Activated CD4-positive, alpha-beta T cell treated with anti-CD3 and anti-CD28 coated beads for 48 hours (primary cell): ENCODE measurements around the gene COL9A2.
A peak's percentile ranks its signal among the peaks of the same experiment; 100 is the strongest.

Experiments
- DNase-seq: peaks from one replicate; pipeline ENCODE4 v3.0.0-alpha.2; 2020

The COL9A2 gene

DNA sequence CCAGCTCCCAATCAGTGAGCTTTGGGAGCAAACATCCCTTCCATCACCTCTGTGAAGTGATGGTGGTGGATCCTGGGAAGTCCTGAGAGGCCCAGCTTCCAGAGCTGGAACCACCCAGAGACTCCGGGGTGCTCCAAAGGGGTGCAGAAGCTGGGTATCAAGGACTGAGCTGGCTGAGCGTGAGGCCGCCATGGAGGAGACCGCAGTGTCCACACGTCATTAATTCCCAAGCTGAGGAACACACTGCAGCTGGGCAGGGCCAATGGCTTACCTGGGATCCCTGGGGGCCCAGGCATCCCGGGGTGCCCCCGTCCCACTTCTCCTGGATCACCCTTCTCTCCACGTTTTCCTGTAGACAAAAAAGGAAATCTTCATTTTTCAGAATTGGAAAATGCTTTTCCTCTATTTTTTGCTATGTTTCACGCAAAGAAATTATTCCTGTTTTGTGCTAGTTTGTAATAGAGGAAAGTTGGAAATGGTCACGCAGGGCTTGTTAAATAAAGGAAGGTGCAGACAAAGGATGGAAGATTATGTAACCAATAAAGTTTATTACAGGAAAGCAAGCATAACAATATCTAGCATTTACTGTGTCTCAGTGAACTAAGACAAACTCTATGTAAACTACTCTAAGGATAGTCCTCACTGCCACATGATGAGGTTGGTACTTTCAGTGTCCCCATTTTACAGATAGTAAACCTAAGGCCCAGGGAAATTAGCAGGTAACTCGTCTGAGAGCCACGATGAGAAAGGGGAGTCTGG lies 15.4 kb downstream of the COL9A2 start:
- no peak for DNase-seq

DNA sequence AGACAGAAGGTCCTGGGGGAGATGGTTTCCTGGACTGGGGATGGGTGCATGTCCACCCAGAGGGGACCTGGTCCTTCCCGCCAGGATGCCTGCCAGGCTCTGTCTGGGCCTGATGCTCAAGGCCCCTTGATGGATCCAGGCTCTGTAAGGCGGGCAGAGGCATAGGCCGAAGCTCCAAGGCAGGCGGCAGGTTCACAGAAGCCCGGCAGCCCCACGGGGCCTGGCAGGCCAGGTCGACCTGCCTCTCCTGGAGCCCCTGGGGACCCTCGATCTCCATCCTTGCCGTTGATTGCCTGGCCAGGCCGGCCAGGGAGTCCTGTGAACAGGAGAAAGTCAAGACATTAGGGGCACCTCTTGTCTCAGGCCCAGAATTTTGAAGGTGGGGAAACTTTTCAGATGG lies 16.0 kb downstream of the COL9A2 start:
- DNase-seq: no peak

DNA sequence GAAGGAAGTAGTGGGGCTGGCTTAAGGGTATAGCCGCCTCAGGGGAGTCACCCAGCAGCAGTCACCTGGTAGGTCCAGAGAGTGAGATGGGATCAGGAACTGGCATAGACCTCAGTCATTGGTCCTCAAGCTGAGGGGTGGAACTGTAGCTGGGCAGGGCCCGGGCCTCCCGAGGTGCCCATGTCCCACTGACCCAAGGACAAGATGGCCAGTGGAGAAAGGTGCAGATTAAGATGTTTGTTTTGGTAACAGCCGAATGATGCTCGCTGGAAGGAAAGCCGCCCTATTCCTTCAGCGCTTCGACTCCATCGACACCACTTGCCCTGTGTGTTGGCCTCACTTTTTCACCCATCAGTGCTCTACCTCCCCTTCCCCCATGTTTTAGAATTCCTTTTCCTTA lies 16.4 kb downstream of the COL9A2 start:
- no peak for DNase-seq

DNA sequence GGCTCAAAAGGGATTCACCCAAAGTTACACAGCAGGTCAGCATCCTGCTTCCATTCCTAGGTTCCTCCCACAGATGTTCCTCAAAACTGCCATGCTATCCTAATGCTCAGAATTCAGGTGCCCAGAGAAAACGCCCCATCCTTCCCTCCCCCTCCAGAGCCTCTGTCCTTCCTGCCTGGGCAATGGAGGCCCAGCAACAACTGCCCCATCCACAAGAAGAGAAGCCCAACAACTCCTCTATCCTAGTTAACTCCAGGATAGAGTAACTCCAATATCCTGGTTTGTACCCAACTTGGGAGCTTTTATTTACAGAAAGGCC lies 16.9 kb downstream of the COL9A2 start:
- DNase-seq: no peak

DNA sequence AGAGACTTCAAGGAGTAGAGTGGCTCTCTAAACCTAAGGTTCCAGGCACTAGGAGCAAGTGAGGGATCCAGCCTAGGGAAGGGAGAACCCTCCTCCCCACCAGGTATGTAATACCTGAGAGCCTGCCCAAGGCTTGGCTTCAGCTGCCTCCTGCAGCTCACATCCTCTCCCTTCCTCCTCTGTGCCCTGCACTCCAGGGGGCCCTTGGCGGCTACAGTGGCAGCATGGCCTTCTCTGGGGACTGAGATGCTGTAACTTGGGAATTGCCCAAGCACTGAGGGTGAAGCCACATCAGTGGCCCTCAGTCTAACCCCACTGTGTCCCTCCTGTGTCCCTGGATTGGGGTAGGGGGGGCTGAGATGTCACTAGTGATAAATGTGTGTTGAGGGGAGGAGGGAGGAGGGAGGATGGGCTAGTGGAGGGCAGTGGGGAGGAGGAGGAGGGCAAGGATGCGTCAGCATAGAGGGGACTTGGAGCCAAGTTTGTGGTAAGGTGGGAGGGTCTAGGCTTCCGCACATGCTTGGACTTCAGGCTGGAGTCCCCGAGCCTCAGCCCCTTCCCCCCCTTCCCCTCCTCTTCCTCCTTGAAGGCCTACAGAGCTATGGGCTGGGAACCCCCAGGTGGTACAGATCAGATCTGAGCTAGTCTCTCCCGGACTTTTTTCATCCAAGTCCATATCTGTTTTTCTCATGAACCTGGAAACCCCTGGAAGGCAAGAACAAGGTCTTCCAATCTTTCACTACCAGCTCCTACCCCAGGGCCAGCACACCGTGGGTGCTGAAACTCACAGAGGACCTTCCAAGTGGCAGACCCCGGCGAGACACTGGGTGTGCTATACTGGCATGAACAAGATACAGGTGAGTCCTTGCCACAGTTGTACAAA lies 17.5 kb downstream of the COL9A2 start:
- no peak for DNase-seq

DNA sequence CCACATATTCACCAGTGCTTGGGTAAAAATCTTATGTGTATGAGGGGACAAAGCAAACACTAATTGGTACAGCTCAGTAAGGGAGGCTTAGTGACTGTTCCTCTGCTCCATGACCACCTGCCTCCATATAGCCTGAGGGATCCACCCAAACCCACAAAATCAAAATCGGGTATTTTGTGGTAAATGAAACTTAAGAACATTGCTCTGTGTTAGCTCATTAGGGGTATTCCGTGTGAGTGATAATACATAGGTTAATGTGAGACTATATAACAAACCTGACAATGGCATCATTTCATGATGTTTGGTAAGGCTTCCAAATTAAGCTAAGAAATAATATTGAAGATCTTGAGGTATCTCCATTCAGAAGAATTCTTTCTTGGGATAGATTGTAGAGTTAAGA lies 25.8 kb downstream of the COL9A2 start:
- no peak for DNase-seq

DNA sequence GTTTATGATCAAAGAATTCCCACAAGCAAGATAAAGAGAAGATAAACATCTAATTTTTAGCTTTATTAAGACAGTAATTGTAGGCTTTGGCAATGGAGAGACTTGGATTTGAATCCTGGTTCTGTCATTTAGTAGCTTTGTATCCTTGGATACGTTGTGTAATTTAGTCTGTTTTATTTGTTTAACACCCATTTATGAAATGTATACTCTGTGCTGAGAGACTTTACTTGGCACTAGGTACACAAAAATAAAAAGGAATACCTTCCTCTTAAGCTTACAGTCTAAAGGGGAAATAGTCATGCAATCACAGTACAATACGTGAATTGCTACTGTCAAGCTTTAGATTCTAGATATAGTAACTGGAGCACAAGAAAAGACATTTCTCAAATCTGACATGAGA lies 35.2 kb downstream of the COL9A2 start:
- no peak for DNase-seq

DNA sequence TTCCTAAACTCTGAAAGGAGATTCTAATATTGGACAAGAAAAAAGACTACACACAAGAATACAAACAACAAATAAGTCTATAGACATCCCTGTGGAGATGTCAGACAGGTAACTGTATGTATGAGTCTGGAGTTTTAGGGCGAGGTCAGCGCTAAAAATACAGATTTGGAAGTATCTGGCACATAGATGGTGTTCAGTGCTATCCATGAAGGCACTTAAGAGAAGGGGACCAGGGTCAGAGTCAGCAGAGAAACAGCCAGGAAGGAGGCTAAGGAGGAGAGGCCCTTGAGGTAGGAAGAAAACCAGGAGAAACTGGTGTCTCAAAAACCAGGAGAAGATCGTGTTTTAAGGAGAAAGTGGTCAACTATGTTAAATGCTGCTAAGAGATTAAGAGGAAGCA lies 41.0 kb downstream of the COL9A2 start:
- no peak for DNase-seq

DNA sequence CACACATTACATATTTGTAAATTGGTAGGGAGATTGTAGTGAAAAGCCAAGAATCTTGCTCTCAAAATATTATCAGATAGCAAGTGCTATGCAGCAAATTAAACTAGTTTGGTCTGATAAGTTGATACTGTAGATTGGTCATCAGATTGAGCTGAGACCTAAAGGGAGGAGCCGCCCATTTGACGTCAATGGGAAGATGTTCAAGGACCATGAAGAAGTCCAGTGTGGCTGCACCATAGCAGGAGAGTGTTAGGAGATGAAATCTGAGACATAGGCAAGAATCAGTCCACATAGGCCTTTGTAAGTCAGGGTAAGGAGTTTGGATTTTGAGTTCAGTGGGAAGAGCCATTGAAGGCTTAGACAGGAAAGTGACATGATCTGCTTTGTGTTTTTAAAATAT lies 42.8 kb downstream of the COL9A2 start:
- DNase-seq: no peak

DNA sequence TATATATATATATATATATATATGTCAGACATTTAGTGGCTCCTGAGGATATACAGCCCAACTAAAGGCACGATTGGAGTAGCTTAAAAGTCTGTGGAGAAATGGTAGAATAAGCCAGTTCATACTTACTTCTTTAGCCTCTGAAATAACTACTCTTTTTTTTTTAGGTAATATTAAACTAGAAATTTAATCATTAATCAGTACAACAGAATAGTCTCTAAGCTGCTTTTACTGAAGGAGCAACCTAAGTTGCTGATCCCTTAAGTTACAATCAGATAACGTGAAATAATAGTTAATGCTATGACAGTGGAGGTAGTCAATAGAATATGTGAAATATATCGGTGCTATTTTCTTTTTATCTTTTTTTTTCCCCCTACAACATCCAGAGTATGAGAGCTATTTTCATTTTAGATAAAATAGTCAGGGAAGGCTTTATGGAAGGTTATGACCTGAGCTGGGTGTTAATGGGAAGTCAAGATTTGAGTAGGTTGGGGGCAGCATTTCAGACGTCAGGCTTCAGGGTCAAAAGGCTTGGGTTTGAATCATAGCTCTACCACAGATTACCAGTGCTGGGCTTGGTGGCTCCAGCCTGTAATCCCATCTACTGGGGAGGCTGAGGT lies 43.4 kb downstream of the COL9A2 start:
- DNase-seq: no peak

DNA sequence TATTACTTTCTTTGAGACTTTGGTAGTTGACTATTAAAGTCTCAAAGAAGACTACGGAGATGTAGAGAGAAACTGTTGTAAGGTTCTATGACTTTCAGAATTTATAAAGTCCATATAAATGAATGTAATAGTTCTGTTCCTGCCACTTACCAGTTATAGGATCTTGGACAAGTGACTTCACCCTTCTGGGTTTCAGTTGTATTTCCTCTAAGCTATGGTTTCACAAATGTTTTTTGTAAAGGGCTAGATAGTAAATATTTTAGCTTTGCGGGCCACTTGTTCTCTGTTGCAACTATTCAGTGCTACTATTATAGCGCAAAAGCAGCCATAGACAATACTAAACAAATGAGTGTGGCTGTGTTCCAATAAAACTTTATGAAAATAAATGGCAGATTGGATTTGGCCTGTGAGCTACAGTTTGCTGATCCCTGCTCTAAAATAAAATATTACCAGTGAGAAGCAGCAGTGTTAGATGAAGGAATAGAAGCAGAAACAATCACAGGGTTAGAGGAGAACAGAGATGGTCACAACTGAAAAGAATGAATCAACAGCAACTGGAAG lies 44.4 kb downstream of the COL9A2 start:
- no peak for DNase-seq

DNA sequence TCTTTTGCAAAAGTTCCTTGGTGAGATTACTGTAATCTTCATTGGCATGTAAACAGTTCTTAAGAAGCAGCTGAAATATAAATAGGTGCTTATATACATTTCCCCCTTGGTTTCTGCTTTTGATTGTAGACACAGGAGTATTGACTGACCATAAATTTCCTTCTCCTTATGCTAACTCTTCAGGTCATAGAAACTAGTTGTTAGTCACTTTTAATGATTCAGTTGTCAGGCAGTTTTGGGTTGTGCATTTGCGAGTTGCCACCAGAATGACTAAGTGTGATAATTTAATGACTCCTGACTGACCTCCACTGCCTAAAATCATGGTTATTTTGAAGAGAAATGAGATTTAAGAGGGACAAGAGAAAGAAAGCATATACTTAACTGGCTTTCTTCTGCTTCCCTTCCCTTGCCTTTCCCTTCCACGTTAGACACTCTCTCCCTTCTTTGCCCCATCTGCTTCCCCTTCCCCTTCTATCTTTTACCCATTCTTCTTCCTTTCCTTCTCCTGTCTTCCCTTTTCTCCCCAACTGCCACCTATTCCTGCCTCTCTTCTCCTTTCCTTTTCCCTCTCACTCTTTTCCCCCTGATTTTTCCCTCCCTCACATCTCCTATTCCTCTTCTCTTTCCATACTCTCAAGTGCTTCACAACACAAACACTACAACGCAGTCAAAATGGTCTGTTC lies 46.8 kb downstream of the COL9A2 start:
- peak; percentile 37 for DNase-seq

DNA sequence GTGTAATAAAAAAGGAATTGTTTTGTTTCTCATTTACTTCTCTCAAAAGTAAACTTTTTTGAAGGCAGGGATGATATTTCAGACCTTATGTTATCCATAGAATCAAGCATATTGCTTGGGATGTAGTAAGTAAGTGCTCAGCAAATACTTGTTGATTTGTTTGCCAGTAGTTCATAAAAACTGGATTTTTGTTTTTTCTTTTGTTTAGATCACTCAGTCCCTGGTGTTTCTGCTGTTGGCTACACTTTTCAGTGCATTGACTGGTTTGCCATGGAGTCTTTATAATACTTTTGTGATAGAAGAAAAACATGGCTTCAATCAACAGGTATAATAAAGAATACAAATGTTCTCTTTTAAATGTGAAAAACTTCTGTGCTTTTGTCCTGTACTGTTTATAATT lies 48.9 kb downstream of the COL9A2 start:
- no peak for DNase-seq

DNA sequence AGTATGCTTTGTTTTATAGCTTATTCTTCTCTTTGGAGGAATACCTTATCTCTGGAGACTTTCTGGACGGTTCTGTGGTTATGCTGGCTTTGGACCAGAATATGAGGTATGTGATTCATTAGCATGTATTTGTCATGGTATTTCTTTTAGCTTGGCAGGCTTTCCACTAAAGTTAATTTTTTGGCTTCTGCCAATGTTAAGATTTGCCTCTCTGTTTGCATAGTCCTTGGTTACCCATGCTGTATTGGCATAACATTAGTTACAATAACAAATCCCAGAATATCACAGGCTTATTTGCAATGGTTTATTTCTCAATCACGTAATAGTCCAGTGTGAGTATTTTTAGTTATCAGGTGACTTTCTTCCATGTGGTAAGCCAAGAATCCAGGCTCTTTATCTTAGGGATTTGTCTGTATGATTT lies 49.3 kb downstream of the COL9A2 start:
- DNase-seq: no peak

DNA sequence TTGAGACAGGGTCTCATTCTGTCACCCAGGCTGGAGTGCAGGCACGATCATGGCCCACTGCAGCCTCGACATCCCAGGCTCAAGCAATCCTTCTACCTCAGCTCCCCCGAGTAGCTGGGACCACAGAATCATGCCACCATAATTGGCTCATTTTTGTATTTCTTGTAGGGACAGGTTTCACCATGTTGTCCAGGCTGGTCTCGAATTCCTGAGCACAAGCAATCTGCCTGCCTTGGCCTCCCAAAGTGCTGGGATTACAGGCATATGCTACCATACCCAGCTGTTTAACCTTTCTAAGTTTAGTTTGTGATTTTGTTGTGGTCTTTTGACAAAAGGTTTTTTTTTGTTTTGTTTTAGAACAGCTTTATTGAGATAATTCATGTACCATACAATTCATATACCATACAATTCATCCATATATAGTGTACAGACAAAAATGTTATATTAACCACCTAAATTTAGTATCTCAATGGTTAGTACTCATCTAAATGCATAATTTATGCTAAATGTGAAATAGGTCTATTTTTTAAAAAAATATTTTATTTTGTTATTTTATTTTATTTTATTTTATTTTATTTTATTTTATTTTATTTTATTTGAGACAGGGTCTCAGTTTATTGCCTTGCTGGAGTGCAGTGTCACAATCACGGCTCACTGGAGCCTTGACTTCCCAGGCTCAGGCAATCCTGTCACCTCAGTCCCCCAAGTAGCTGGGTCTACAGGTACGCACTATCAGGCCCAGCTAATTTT lies 50.1 kb downstream of the COL9A2 start:
- DNase-seq: no peak

DNA sequence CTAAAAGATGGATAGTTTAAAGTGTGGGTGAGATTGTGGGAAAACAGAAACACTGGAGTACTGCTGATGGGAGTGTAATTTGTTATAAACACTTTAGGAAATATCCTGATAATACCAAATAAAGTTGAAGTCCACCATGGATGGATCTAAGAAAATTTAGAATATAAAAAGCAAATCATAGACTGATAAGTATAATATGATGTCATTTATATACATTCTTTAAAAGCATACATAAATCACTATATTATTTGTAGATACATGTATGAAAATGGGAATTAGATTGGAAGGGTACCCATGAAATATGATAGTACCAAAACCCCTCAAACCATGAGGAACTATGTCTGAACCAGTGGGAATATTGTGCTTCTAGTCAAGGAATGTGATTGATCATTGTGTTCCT lies 51.2 kb downstream of the COL9A2 start:
- DNase-seq: no peak

DNA sequence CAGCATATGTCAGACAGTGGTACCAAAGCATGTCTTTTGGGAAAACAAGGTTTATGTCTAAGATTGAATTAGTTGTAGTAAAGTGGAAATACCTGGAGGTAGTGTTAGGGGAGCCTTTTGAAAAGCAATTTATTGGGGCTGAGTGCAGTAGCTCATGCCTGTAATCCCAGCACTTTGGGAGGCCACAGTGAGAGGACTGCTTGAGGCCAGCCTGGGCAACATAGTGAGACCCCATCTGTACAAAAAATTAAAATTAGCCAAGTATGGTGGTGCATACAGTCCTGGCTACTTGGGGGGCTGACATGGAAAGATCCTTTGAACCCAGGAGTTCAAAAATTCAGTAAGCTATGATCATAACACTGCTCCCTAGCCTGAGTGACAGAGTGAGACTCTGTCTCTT lies 51.8 kb downstream of the COL9A2 start:
- no peak for DNase-seq

DNA sequence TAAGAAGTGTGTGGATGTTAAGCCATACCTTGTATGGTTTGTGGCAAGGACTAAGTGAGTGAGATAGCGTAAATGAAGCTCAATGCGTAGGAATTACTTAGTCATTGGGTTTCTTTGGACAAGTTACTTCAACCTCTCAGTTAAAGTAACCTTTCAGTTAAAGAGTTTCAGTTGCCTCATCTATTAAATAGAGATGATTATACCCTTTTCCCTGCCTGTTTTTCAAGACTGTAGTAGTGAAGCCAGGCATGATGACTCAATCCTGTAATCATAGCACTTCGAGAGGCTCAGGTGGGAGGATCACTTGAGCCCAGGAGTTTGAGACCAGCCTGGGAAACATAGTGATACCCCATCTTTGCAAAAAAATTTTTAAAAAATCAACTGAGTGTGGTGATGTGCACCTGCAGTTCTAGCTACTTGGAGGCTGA lies 52.7 kb downstream of the COL9A2 start:
- DNase-seq: peak; percentile 44

DNA sequence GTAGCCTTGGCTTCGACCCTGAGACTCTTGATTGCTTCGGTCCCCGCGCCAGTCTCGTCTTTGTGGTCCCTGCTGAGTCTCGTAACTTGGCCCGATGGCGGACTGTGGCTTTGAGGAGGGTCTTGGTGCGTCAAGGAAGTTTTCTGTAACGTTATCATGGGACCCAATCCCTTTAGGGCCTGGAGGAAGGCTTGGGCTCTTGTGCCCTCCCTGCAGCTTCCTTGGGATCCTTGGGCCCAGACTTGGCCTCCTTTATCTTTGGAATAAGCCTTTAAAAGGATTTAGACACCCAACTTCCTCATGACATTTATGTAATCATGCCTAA lies 58.7 kb downstream of the COL9A2 start:
- no peak for DNase-seq

DNA sequence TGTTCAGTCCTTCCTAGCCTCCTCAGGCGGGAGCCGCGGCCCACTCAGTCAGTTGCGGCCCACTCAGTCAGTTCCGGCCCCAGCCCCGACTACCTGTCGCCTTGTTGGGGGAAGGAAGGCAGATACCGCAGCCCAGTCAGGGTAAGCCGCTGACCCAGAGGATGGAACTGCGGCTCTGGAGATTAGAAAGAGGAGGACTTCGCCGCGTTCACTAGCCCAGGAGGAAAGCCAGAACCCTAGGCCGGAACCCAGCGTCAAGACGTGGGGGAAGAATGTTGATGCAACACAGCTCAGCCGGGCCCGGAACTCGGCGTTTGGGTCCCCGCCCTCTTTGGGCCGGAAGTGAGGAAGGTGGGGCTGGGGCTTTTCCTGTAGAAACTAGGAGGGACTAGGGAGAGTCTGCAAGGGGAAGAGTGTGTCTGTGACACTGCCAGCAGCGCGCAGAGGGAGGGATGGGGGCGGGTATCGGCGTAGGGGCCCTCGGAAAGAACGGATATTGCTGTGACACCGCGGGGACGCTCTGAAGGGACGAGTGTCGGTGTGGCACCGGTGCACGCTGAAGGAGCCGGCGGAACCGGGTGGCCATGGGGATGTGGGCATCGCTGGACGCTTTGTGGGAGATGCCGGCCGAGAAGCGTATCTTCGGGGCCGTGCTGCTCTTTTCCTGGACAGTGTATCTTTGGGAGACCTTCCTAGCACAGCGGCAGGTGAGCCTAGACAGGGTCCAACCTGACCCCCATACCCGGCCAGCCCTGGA lies 59.2 kb downstream of the COL9A2 start, which contains the start of gene ZMPSTE24:
TSS of gene ZMPSTE24 (plus strand) at position 549 of the 757 bp plus-strand sequence. CDS start at position 585, 36 bp downstream.
- peak; percentile 97 for DNase-seq

DNA sequence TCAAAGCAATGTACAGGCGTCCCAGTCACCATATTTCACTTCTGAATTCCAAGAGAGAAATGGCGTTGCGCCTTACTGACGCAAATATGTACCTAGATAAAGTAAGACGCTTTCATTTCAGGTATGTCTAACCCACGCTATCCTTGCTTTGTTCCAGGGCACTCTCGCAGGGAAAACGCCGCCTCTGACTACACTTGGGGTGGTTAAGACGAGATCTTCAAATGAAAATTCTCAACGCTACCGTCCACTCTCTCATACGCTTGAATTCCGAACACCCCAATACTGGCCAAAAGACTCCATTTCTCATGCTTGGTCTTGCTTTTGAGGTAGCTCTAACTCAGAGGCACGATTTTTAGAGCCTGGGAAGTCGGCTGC lies 59.8 kb downstream of the COL9A2 start:
- DNase-seq: peak; percentile 63
